Vagina (tissue), 2 donors: Measurements from ENCODE around the gene PCDHGC5. TPM values are rescaled to one million over a fixed set of nuclear protein-coding genes. Genes with fewer than 3 reads are reported as not detected.
A peak's percentile ranks its signal among the peaks of the same experiment; 100 is the strongest.

Source experiments
- DNase-seq, 2 donors: peaks; one replicate each; pipeline ENCODE4 v3.0.0-alpha.2; 2017; ENCODE audit errors: extremely low spot score in 2 of 2
- H3K27ac ChIP-seq: fragments of 200-600 bp; sonication (generic); one replicate; pipeline ENCODE4 v1.5.1; 2019
- H3K27me3 ChIP-seq: fragments of 200-600 bp; sonication (generic); one replicate; pipeline ENCODE4 v1.5.1; 2019
- H3K36me3 ChIP-seq, 2 donors: fragments of 200-600 bp; sonication (generic); one replicate each; pipeline ENCODE4 v1.5.1; 2017 to 2019
- H3K4me1 ChIP-seq: fragments of 200-600 bp; sonication (generic); one replicate; pipeline ENCODE4 v1.5.1; 2019
- H3K4me3 ChIP-seq, 2 donors: fragments of 200-600 bp; sonication (generic); 1 replicate in 1 of 2; 2 replicates in 1 of 2; pipeline ENCODE4 v1.5.1; 2016 to 2019
- H3K9me3 ChIP-seq: fragments of 200-600 bp; sonication (generic); one replicate; pipeline ENCODE4 v1.5.1; 2019
- CTCF ChIP-seq, 3 experiments: fragments of 450-650 bp in 2 of 3; fragments of 200-600 bp in 1 of 3; sonication (generic) in 1 of 3; IDR thresholded peaks; one replicate each; pipeline ENCODE4 v1.5.1; 2017 to 2019; ENCODE audit warnings: antibody characterized with exemption in 3 of 3, mild to moderate bottlenecking in 2 of 3, moderate library complexity in 2 of 3
- POLR2A ChIP-seq, 2 donors: fragments of 450-650 bp; IDR thresholded peaks; one replicate each; pipeline ENCODE4 v1.6.1; 2017; ENCODE audit warnings: antibody characterized with exemption in 2 of 2, mild to moderate bottlenecking in 2 of 2, moderate library complexity in 2 of 2
- POLR2AphosphoS5 ChIP-seq, 2 donors: sonication (generic); formaldehyde crosslinking; IDR thresholded peaks; one replicate each; pipeline ENCODE4 v1.9.0; 2017; ENCODE audit warnings: antibody characterized with exemption in 2 of 2, mild to moderate bottlenecking in 2 of 2, low read depth in 1 of 2; ENCODE audit not compliant: insufficient read depth in 1 of 2
- intact Hi-C: fragments of 100-400 bp; cut with DNase I; formaldehyde crosslinking; loops from one replicate; pipeline ENCODE4 v1.15.1; 2023
- total RNA-seq: library from RNA; depleted of rRNA; stranded (reverse); fragments of >200 nt; gene quantifications from one replicate; pipeline ENCODE4 v1.2.3, GENCODE V29; 2016

Gene PCDHGC5
- total RNA-seq, 1 donor from 2014 or later: 3.4 TPM

GRCh38 chr5:141522301-141522700, 33.4 kb downstream of the PCDHGC5 start:
- peaks cover 71% of the 10 kb centered on the region for H3K4me1 ChIP-seq
- H3K27me3 ChIP-seq: no peaks in the 10 kb centered on the region
- peak overlapping the region; percentile 94 for H3K27ac ChIP-seq
- no peaks in the 10 kb centered on the region for H3K9me3 ChIP-seq
- no peak for DNase-seq
- H3K36me3 ChIP-seq: peaks cover 0 to 14% of the 10 kb centered on the region in 2 donors
- intact Hi-C loops: loop anchor here (10.0 kb wide), 1 partner anchor 108 kb away; the partner anchor contains the start of genes PCDHGA10 and PCDHGB7
- no peak overlapping the region for H3K4me3 ChIP-seq
- TF ChIP-seq CTCF (IDR thresholded peaks at IDR 0.05) (no peak), POLR2AphosphoS5 (IDR thresholded peaks at IDR 0.05; ENCODE audit: insufficient read depth in 1 of 2, low read depth in 1 of 2) (no peak), POLR2A (IDR thresholded peaks at IDR 0.05) (no peak)

- no peak for DNase-seq
- intact Hi-C loops: loop anchor here (10.0 kb wide), 1 partner anchor 109 kb away; the partner anchor contains the start of genes PCDHGA10 and PCDHGB7
These were observed 35.1 kb downstream of the PCDHGC5 start for GRCh38 chr5:141523991-141524390.

GRCh38 chr5:141524604-141525597, 36.0 kb downstream of the PCDHGC5 start:
- intact Hi-C loops: loop anchor here (5.0 to 10.0 kb wide), 2 partner anchors 37 to 110 kb away; partner anchors contain the start of genes PCDHGA10 and PCDHGB7
- peak overlapping the region; percentile 80 for H3K27ac ChIP-seq
- no peak overlapping the region for H3K4me3 ChIP-seq
- H3K9me3 ChIP-seq: no peaks in the 10 kb centered on the region
- DNase-seq: peak in 1 of 2 donors; percentile 96
- peaks cover 72% of the 10 kb centered on the region for H3K4me1 ChIP-seq
- no peaks in the 10 kb centered on the region for H3K27me3 ChIP-seq
- TF ChIP-seq POLR2AphosphoS5 (IDR thresholded peaks at IDR 0.05; ENCODE audit: insufficient read depth in 1 of 2, low read depth in 1 of 2) (peak; percentile 86 to 87), CTCF (IDR thresholded peaks at IDR 0.05) (peak; percentile 93 to 99 (median 96)), POLR2A (IDR thresholded peaks at IDR 0.05) (no peak)
- H3K36me3 ChIP-seq: peaks cover 0 to 33% of the 10 kb centered on the region in 2 donors

More at GRCh38 chr5:141523991-141524390, 35.1 kb downstream of the PCDHGC5 start:
- Histone ChIP-seq H3K36me3 (peaks cover 0 to 31% of the 10 kb centered on the region in 2 donors), H3K4me3 (no peak overlapping the region), H3K4me1 (peaks cover 65% of the 10 kb centered on the region), H3K9me3 (no peaks in the 10 kb centered on the region), H3K27me3 (no peaks in the 10 kb centered on the region), H3K27ac (peak overlapping the region; percentile 80)
- TF ChIP-seq POLR2A (IDR thresholded peaks at IDR 0.05) (no peak), CTCF (IDR thresholded peaks at IDR 0.05) (no peak), POLR2AphosphoS5 (IDR thresholded peaks at IDR 0.05; ENCODE audit: insufficient read depth in 1 of 2, low read depth in 1 of 2) (no peak)

GRCh38 chr5:141525653-141526052, 36.8 kb downstream of the PCDHGC5 start:
- H3K9me3 ChIP-seq: no peaks in the 10 kb centered on the region
- peaks cover 0 to 33% of the 10 kb centered on the region in 2 donors for H3K36me3 ChIP-seq
- no peak overlapping the region for H3K4me3 ChIP-seq
- TF ChIP-seq POLR2A (IDR thresholded peaks at IDR 0.05) (no peak), POLR2AphosphoS5 (IDR thresholded peaks at IDR 0.05; ENCODE audit: insufficient read depth in 1 of 2, low read depth in 1 of 2) (no peak), CTCF (IDR thresholded peaks at IDR 0.05) (no peak)
- H3K27ac ChIP-seq: peak overlapping the region; percentile 80
- H3K27me3 ChIP-seq: no peaks in the 10 kb centered on the region
- peaks cover 69% of the 10 kb centered on the region for H3K4me1 ChIP-seq
- no peak for DNase-seq
- intact Hi-C loops: loop anchor here (2.0 to 10.0 kb wide), 3 partner anchors 37 to 111 kb away; partner anchors contain the start of genes PCDHGA10 and PCDHGB7
